H1 (cell line): Measurements from ENCODE around the gene GLRB. TPM values are rescaled to one million over a fixed set of nuclear protein-coding genes. Genes with fewer than 3 reads are reported as not detected.

ENCODE experiments used
- CTCF ChIA-PET: fragments of 300-600 bp; sonication (Branson Sonifier 250); formaldehyde crosslinking; loops from one replicate; lab custom pipeline; 2021; ENCODE audit not compliant: partially characterized antibody; lab: Charles Lee
- POLR2A ChIA-PET: fragments of 300-600 bp; sonication (Branson Sonifier 250); formaldehyde crosslinking; loops from one replicate; lab custom pipeline; 2021; ENCODE audit warnings: inconsistent platforms; ENCODE audit not compliant: partially characterized antibody; lab: Charles Lee
- DNase-seq, 2 experiments: peaks; one replicate each; pipeline versions ENCODE4 v3.0.0 to v3.0.0-alpha.2; 2010 to 2022; ENCODE audit warnings: low spot score in 2 of 2, low read depth in 1 of 2, mixed read lengths in 1 of 2
- FAIRE-seq: peaks from 2 replicates; lab custom pipeline; 2011; peaks lifted over from hg19 to GRCh38; lab: Jason Lieb, UNC
- H2AFZ ChIP-seq: 2 replicates; pipeline ENCODE4 v1.8.1; 2012; ENCODE audit warnings: low read length, inconsistent platforms
- H2AK5ac ChIP-seq: 2 replicates; pipeline ENCODE4 v1.6.1; 2013; ENCODE audit warnings: low read depth, low read length
- H2BK120ac ChIP-seq: replicated peaks from 2 replicates; pipeline ENCODE3; 2013; ENCODE audit warnings: low read depth, low read length, inconsistent platforms
- H2BK12ac ChIP-seq: 2 replicates; pipeline ENCODE4 v1.6.1; 2013; ENCODE audit warnings: low read depth, low read length
- H2BK15ac ChIP-seq: 2 replicates; pipeline ENCODE4 v1.6.1; 2013; ENCODE audit warnings: low read length
- H2BK20ac ChIP-seq: 2 replicates; pipeline ENCODE4 v1.6.1; 2013; ENCODE audit warnings: low read length
- H2BK5ac ChIP-seq: 2 replicates; pipeline ENCODE4 v1.6.1; 2013; ENCODE audit warnings: low read depth, low read length
- H3K14ac ChIP-seq: 2 replicates; pipeline ENCODE4 v1.6.1; 2013; ENCODE audit warnings: inconsistent platforms; ENCODE audit not compliant: insufficient read length
- H3K18ac ChIP-seq: 2 replicates; pipeline ENCODE4 v1.6.1; 2013; ENCODE audit warnings: low read length; ENCODE audit errors: extremely low read depth
- H3K23ac ChIP-seq: 2 replicates; pipeline ENCODE4 v1.6.1; 2013; ENCODE audit warnings: inconsistent platforms; ENCODE audit not compliant: insufficient read length
- H3K23me2 ChIP-seq: 2 replicates; pipeline ENCODE4 v1.6.1; 2013; ENCODE audit warnings: low read depth, low read length
- H3K27ac ChIP-seq: 2 replicates; pipeline ENCODE4 v1.6.1; 2011; ENCODE audit warnings: low read depth, low read length, inconsistent platforms
- H3K27me3 ChIP-seq, 4 experiments: replicated peaks in 1 of 4; 1 replicate in 1 of 4; 2 replicates in 3 of 4; pipeline versions ENCODE4 v1.6.1 to v1.8.1; 2011 to 2013; ENCODE audit warnings: low read length in 3 of 4, mild to moderate bottlenecking in 3 of 4, inconsistent platforms in 2 of 4, mixed read lengths in 2 of 4, moderate library complexity in 1 of 4; ENCODE audit not compliant: control insufficient read depth in 3 of 4, insufficient read depth in 3 of 4; ENCODE audit errors: extremely low read depth in 1 of 4
- H3K36me3 ChIP-seq, 4 experiments: 2 replicates each; pipeline versions ENCODE4 v1.6.1 to v1.8.1; 2011 to 2013; ENCODE audit warnings: mild to moderate bottlenecking in 4 of 4, low read length in 3 of 4, moderate library complexity in 2 of 4, control low read depth in 1 of 4, inconsistent platforms in 1 of 4; ENCODE audit not compliant: insufficient read depth in 4 of 4, control insufficient read depth in 2 of 4
- H3K4ac ChIP-seq: replicated peaks from 2 replicates; pipeline ENCODE3; 2013; ENCODE audit warnings: low read length, low read depth, mixed read lengths, inconsistent platforms; ENCODE audit not compliant: insufficient read length
- H3K4me1 ChIP-seq, 4 experiments: replicated peaks in 1 of 4; 1 replicate in 1 of 4; 2 replicates in 3 of 4; pipeline versions ENCODE4 v1.6.1 to v1.8.1; 2011 to 2013; ENCODE audit warnings: low read length in 3 of 4, inconsistent platforms in 2 of 4, mixed read lengths in 1 of 4; ENCODE audit not compliant: insufficient read depth in 4 of 4, control insufficient read depth in 3 of 4
- H3K4me2 ChIP-seq, 2 experiments: 2 replicates each; pipeline versions ENCODE4 v1.6.1 to v1.8.1; 2011 to 2013; ENCODE audit warnings: low read depth in 2 of 2, low read length in 2 of 2, control low read depth in 1 of 2, inconsistent platforms in 1 of 2, mild to moderate bottlenecking in 1 of 2; ENCODE audit not compliant: insufficient read depth in 1 of 2
- H3K4me3 ChIP-seq, 4 experiments: fragments of 200-600, 300-600 bp in 1 of 4; sonication (generic), shearing (Covaris generic), sonication (Bioruptor Twin) in 1 of 4; 2 replicates each; pipeline versions ENCODE4 v1.5.1 to v1.8.1; 2011 to 2016; ENCODE audit warnings: low read length in 4 of 4, low read depth in 3 of 4, control low read depth in 2 of 4, inconsistent platforms in 2 of 4, mild to moderate bottlenecking in 2 of 4, mixed read lengths in 1 of 4, moderate library complexity in 1 of 4; ENCODE audit not compliant: insufficient read depth in 2 of 4; ENCODE audit errors: extremely low read depth in 1 of 4
- H3K56ac ChIP-seq: replicated peaks from 2 replicates; pipeline ENCODE3; 2013; ENCODE audit warnings: low read depth, mild to moderate bottlenecking, mixed read lengths, low read length, inconsistent platforms; ENCODE audit not compliant: insufficient read length
- H3K79me1 ChIP-seq: 2 replicates; pipeline ENCODE4 v1.6.1; 2013; ENCODE audit warnings: low read depth, low read length, control low read depth
- H3K79me2 ChIP-seq, 2 experiments: 2 replicates each; pipeline versions ENCODE4 v1.6.1 to v1.8.1; 2012 to 2013; ENCODE audit warnings: low read length in 2 of 2, mild to moderate bottlenecking in 2 of 2, inconsistent platforms in 1 of 2; ENCODE audit not compliant: insufficient read depth in 2 of 2, control insufficient read depth in 1 of 2
- H3K9ac ChIP-seq, 4 experiments: replicated peaks in 1 of 4; 1 replicate in 1 of 4; 2 replicates in 3 of 4; pipeline versions ENCODE4 v1.6.1 to v1.8.1; 2011 to 2013; ENCODE audit warnings: low read depth in 3 of 4, low read length in 3 of 4, control low read depth in 2 of 4, mild to moderate bottlenecking in 2 of 4, moderate library complexity in 2 of 4, inconsistent platforms in 1 of 4; ENCODE audit errors: extremely low read depth in 1 of 4
- H3K9me3 ChIP-seq, 2 experiments: 2 replicates each; pipeline versions ENCODE4 v1.6.1 to v1.8.1; 2012 to 2013; ENCODE audit warnings: mild to moderate bottlenecking in 2 of 2, moderate library complexity in 2 of 2, control low read depth in 1 of 2, inconsistent platforms in 1 of 2, low read depth in 1 of 2, low read length in 1 of 2, mixed read lengths in 1 of 2; ENCODE audit not compliant: insufficient read depth in 2 of 2
- H4K20me1 ChIP-seq, 2 experiments: replicated peaks in 1 of 2; 2 replicates each; pipeline versions ENCODE3 to v1.8.1; 2011 to 2013; ENCODE audit warnings: inconsistent platforms in 2 of 2, low read length in 2 of 2, mild to moderate bottlenecking in 1 of 2; ENCODE audit not compliant: insufficient read depth in 2 of 2, control insufficient read depth in 1 of 2
- H4K5ac ChIP-seq: 2 replicates; pipeline ENCODE4 v1.6.1; 2013; ENCODE audit warnings: low read length, low read depth, mixed read lengths, inconsistent platforms; ENCODE audit not compliant: insufficient read length
- H4K8ac ChIP-seq: 2 replicates; pipeline ENCODE4 v1.8.0; 2013; ENCODE audit warnings: mild to moderate bottlenecking, moderate library complexity, low read length, inconsistent platforms; ENCODE audit not compliant: insufficient read depth; ENCODE audit errors: extremely low read depth
- H4K91ac ChIP-seq: replicated peaks from 2 replicates; pipeline ENCODE3; 2013; ENCODE audit warnings: low read length, mixed read lengths, inconsistent platforms; ENCODE audit not compliant: insufficient read length
- BACH1 ChIP-seq: IDR thresholded peaks from 2 replicates; pipeline ENCODE4 v1.6.1; 2012; ENCODE audit warnings: low read length, improper control_type of control experiment
- CBX8 ChIP-seq: fragments of 300-800, 300-1000 bp; sonication (generic); IDR thresholded peaks from 2 replicates; pipeline ENCODE4 v1.7.1; 2016; ENCODE audit warnings: low read depth, low read length, borderline replicate concordance
- CREB1 ChIP-seq: IDR thresholded peaks from 2 replicates; pipeline ENCODE4 v1.6.1; 2012; ENCODE audit warnings: inconsistent platforms
- JUN ChIP-seq: IDR thresholded peaks from 2 replicates; pipeline ENCODE4 v1.6.1; 2011; ENCODE audit warnings: low read depth, mild to moderate bottlenecking, improper control_type of control experiment, low read length
- JUND ChIP-seq: IDR thresholded peaks from 2 replicates; pipeline ENCODE4 v1.6.1; 2011; ENCODE audit warnings: mild to moderate bottlenecking, improper control_type of control experiment, low read length
- WGBS, 2 experiments: shearing (Covaris generic) in 1 of 2; methylation state at CpG; one replicate each; pipeline versions ENCODE4 v1.1.6 to v1.1.7; 2013 to 2015; ENCODE audit warnings: low lambda C conversion rate in 2 of 2, mixed read lengths in 2 of 2, inconsistent platforms in 1 of 2, low coverage in 1 of 2, missing lambda C conversion rate in 1 of 2; ENCODE audit not compliant: insufficient replicate concordance in 2 of 2, insufficient coverage in 1 of 2, insufficient read length in 1 of 2; ENCODE audit errors: extremely low coverage in 1 of 2, missing lambda C conversion rate in 1 of 2; 5-methylcytosine and 5-hydroxymethylcytosine counted together
- polyA plus RNA-seq, 7 experiments: library from polyadenylated mRNA; depleted of rRNA in 3 of 7; stranded (reverse) in 5 of 7; unstranded in 2 of 7; fragments of >200 nt in 5 of 7; fragments of 200-250 nt in 2 of 7; gene quantifications; 1 replicate in 5 of 7; 2 replicates in 1 of 7; 4 replicates in 1 of 7; pipeline versions ENCODE4 v1.2.1 to v1.2.3, GENCODE V29; 2011 to 2013; ENCODE audit warnings: missing spikeins in 2 of 7, mixed read lengths in 2 of 7
- total RNA-seq: library from RNA; stranded (reverse); fragmentation: NEBNext Ultra II Directional; extraction: Animal tissue kit (Norgen Biotek cat#: 25700); gene quantifications from 2 replicates; pipeline ENCODE4 v1.2.1, GENCODE V29; 2021

GLRB gene
- total and polyA plus RNA-seq, 2 of the 8 experiments (the other 6 are each of a cell fraction or from before 2014, with no cell fraction given): 0.33 to 1.1 TPM

GRCh38 chr4:157143369-157143768 is 67.4 kb downstream of the GLRB start:
- H3K9me3 ChIP-seq: no peaks in the 10 kb centered on the region
- no peak overlapping the region for H2BK5ac ChIP-seq
- FAIRE-seq: no peak
- no peak overlapping the region for H3K27ac ChIP-seq
- no peak overlapping the region for H3K4ac ChIP-seq
- H3K18ac ChIP-seq: no peak overlapping the region
- H4K5ac ChIP-seq: no peak overlapping the region
- H3K23me2 ChIP-seq: no peaks in the 10 kb centered on the region
- no peak overlapping the region for H2BK12ac ChIP-seq
- no peak overlapping the region for H3K23ac ChIP-seq
- H3K36me3 ChIP-seq: no peaks in the 10 kb centered on the region
- no peaks in the 10 kb centered on the region for H3K4me1 ChIP-seq
- H3K56ac ChIP-seq: no peak overlapping the region
- no peak overlapping the region for H3K4me2 ChIP-seq
- no peak overlapping the region for H3K14ac ChIP-seq
- no peak overlapping the region for H2BK120ac ChIP-seq
- H3K79me1 ChIP-seq: no peaks in the 10 kb centered on the region
- no peak for TF ChIP-seq CBX8
- TF ChIP-seq CREB1: no peak
- TF ChIP-seq BACH1: no peak
- no peak for TF ChIP-seq JUND
- no peak for TF ChIP-seq JUN
- H2AK5ac ChIP-seq: no peak overlapping the region
- no peak for DNase-seq
- ChIA-PET POLR2A (no interaction called here), CTCF (no interaction called here)
- no peak overlapping the region for H2BK20ac ChIP-seq
- no peaks in the 10 kb centered on the region for H3K27me3 ChIP-seq
- WGBS, 2 experiments: 91% methylated on average over 4 of the region's 4 CpGs; no CpG with 5 or more reads in 1 of the 2 experiments
- no peaks in the 10 kb centered on the region for H4K20me1 ChIP-seq
- no peak overlapping the region for H2BK15ac ChIP-seq
- no peak overlapping the region for H4K8ac ChIP-seq
- no peaks in the 10 kb centered on the region for H3K79me2 ChIP-seq
- H3K4me3 ChIP-seq: no peak overlapping the region
- no peak overlapping the region for H4K91ac ChIP-seq
- H3K9ac ChIP-seq: no peak overlapping the region
- H2AFZ ChIP-seq: no peak overlapping the region
